ENCODE measurements around the gene EHD3. TPM values are rescaled to one million over a fixed set of nuclear protein-coding genes. Genes with fewer than 3 reads are reported as not detected.

EHD3 gene
- total RNA-seq, 1 experiment from 2014 or later, result not detected

- Mint-ChIP-seq H3K4me3 (ENCODE audit: unreplicated experiment) (no peak overlapping the region), H3K4me1 (ENCODE audit: low read depth, unreplicated experiment) (no peaks in the 10 kb centered on the region), H3K9me3 (ENCODE audit: unreplicated experiment) (no peaks in the 10 kb centered on the region), H3K36me3 (ENCODE audit: insufficient read depth, unreplicated experiment) (no peaks in the 10 kb centered on the region), H3K27ac (ENCODE audit: unreplicated experiment) (no peak overlapping the region), H3K27me3 (ENCODE audit: insufficient read depth, unreplicated experiment) (peaks cover 15% of the 10 kb centered on the region)
- Histone ChIP-seq H3K4me3 (ENCODE audit: low read depth, low read length) (no peak overlapping the region), H3K9me3 (no peaks in the 10 kb centered on the region), H3K4me1 (no peaks in the 10 kb centered on the region), H3K27me3 (replicated peaks; ENCODE audit: control insufficient read depth, insufficient read depth, low read length) (no peaks in the 10 kb centered on the region), H3K36me3 (ENCODE audit: control insufficient read depth, insufficient read depth, low read length) (no peaks in the 10 kb centered on the region)
- intact Hi-C loops (cut with micrococcal nuclease; ENCODE audit: unreplicated experiment), result no loop called here
- DNase-seq, result no peak
- ChIA-PET POLR2A (no interaction called here), CTCF (no interaction called here)
- TF ChIP-seq, protein P1, sequence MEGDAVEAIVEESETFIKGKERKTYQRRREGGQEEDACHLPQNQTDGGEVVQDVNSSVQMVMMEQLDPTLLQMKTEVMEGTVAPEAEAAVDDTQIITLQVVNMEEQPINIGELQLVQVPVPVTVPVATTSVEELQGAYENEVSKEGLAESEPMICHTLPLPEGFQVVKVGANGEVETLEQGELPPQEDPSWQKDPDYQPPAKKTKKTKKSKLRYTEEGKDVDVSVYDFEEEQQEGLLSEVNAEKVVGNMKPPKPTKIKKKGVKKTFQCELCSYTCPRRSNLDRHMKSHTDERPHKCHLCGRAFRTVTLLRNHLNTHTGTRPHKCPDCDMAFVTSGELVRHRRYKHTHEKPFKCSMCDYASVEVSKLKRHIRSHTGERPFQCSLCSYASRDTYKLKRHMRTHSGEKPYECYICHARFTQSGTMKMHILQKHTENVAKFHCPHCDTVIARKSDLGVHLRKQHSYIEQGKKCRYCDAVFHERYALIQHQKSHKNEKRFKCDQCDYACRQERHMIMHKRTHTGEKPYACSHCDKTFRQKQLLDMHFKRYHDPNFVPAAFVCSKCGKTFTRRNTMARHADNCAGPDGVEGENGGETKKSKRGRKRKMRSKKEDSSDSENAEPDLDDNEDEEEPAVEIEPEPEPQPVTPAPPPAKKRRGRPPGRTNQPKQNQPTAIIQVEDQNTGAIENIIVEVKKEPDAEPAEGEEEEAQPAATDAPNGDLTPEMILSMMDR (IDR thresholded peaks at IDR 0.05; ENCODE audit: insufficient read depth in 1 of 2, low read depth in 1 of 2, low read length in 1 of 2, severe bottlenecking in 1 of 2, unreplicated experiment in 1 of 2), result no peak
- no TSS peak for BruUV-seq (replicated peaks)
These were observed 50.2 kb downstream of the EHD3 start for GRCh38 chr2:31284107-31284506.

DNA sequence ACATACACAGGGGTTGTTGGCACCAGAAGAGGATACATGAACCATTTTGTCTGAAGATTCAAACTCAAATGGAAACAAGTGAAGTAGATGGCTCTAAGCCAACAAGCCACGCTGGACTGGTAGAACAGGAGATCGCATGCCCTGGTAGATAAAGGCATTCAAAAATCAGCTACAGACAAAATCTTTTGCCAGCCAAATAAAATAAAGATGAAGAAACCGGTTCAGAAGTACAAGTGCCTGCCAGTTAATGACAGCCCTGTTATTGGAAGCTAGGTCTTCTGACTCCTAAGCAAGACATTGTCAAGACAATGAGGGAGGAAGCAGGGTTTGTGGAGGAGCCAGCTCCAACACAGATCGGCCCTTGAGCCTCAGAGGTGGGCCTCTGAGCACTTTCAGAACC is 52.3 kb downstream of the EHD3 start:
- no peaks in the 10 kb centered on the region for H3K36me3 Mint-ChIP-seq (ENCODE audit: insufficient read depth, unreplicated experiment)

GRCh38 chr2:31286961-31287550 is 53.1 kb downstream of the EHD3 start:
- DNase-seq, result peak in 1 of 2 experiments; percentile 1
- TF ChIP-seq, protein P1 (IDR thresholded peaks at IDR 0.05; ENCODE audit: insufficient read depth in 1 of 2, low read depth in 1 of 2, low read length in 1 of 2, severe bottlenecking in 1 of 2, unreplicated experiment in 1 of 2), result no peak
- no peaks in the 10 kb centered on the region for H3K36me3 ChIP-seq (ENCODE audit: control insufficient read depth, insufficient read depth, low read length)
- intact Hi-C loops (cut with micrococcal nuclease; ENCODE audit: unreplicated experiment), result no loop called here
- POLR2A ChIA-PET, result interaction anchor here (0.6 kb wide), 1 partner anchor 863 kb away, joined by 7 read pairs; no protein-coding TSS in a partner anchor
- no peak overlapping the region for H3K4me3 Mint-ChIP-seq (ENCODE audit: unreplicated experiment)
- no peaks in the 10 kb centered on the region for H3K4me1 Mint-ChIP-seq (ENCODE audit: low read depth, unreplicated experiment)
- H3K9me3 Mint-ChIP-seq (ENCODE audit: unreplicated experiment), result no peaks in the 10 kb centered on the region
- no TSS peak for BruUV-seq (replicated peaks)
- CTCF ChIA-PET, result no interaction called here
- no peaks in the 10 kb centered on the region for H3K9me3 ChIP-seq
- no peaks in the 10 kb centered on the region for H3K36me3 Mint-ChIP-seq (ENCODE audit: insufficient read depth, unreplicated experiment)
- peaks cover 5% of the 10 kb centered on the region for H3K27me3 Mint-ChIP-seq (ENCODE audit: insufficient read depth, unreplicated experiment)
- no peak overlapping the region for H3K27ac Mint-ChIP-seq (ENCODE audit: unreplicated experiment)
- no peaks in the 10 kb centered on the region for H3K4me1 ChIP-seq
- no peak overlapping the region for H3K4me3 ChIP-seq (ENCODE audit: low read depth, low read length)
- no peaks in the 10 kb centered on the region for H3K27me3 ChIP-seq (replicated peaks; ENCODE audit: control insufficient read depth, insufficient read depth, low read length)

More for the DNA sequence above, 52.3 kb downstream of the EHD3 start:
- TF ChIP-seq, protein P1 (IDR thresholded peaks at IDR 0.05; ENCODE audit: insufficient read depth in 1 of 2, low read depth in 1 of 2, low read length in 1 of 2, severe bottlenecking in 1 of 2, unreplicated experiment in 1 of 2), result no peak
- Histone ChIP-seq H3K4me3 (ENCODE audit: low read depth, low read length) (no peak overlapping the region), H3K27me3 (replicated peaks; ENCODE audit: control insufficient read depth, insufficient read depth, low read length) (no peaks in the 10 kb centered on the region), H3K4me1 (no peaks in the 10 kb centered on the region), H3K36me3 (ENCODE audit: control insufficient read depth, insufficient read depth, low read length) (no peaks in the 10 kb centered on the region), H3K9me3 (no peaks in the 10 kb centered on the region)
- ChIA-PET CTCF (no interaction called here), POLR2A (interaction anchor here (0.6 kb wide), 1 partner anchor 983 kb away, joined by 5 read pairs; no protein-coding TSS in a partner anchor)
- intact Hi-C loops (cut with micrococcal nuclease; ENCODE audit: unreplicated experiment), result no loop called here
- no TSS peak for BruUV-seq (replicated peaks)
- Mint-ChIP-seq H3K27me3 (ENCODE audit: insufficient read depth, unreplicated experiment) (peaks cover 8% of the 10 kb centered on the region), H3K4me3 (ENCODE audit: unreplicated experiment) (no peak overlapping the region), H3K4me1 (ENCODE audit: low read depth, unreplicated experiment) (no peaks in the 10 kb centered on the region), H3K9me3 (ENCODE audit: unreplicated experiment) (no peaks in the 10 kb centered on the region), H3K27ac (ENCODE audit: unreplicated experiment) (no peak overlapping the region)
- DNase-seq, result no peak

All from Caco-2 (cell line).